Tibial artery (tissue), 4 donors: ENCODE data around the gene TMC5.

Experiments used
- DNase-seq, 2 donors: peaks; one replicate each; pipeline ENCODE4 v3.0.0-alpha.2; 2019
- H3K27ac ChIP-seq, 2 donors: fragments of 200-600 bp; sonication (generic) in 1 of 2; 1 replicate in 1 of 2; 2 replicates in 1 of 2; pipeline ENCODE4 v1.5.1; 2018 to 2019; ENCODE audit warnings: mild to moderate bottlenecking in 1 of 2
- H3K27me3 ChIP-seq, 2 donors: fragments of 200-600 bp; sonication (generic) in 1 of 2; one replicate each; pipeline versions ENCODE4 v1.5.1 to v1.6.0; 2016 to 2019
- H3K36me3 ChIP-seq, 3 donors: fragments of 200-600 bp; sonication (generic) in 2 of 3; one replicate each; pipeline ENCODE4 v1.5.1; 2016 to 2019; ENCODE audit warnings: mild to moderate bottlenecking in 2 of 3
- H3K4me1 ChIP-seq, 4 donors: fragments of 200-600 bp; sonication (generic) in 2 of 4; 1 replicate in 3 of 4; 2 replicates in 1 of 4; pipeline ENCODE4 v1.5.1; 2016 to 2019
- H3K4me3 ChIP-seq, 2 donors: fragments of 200-600 bp; sonication (generic) in 1 of 2; 1 replicate in 1 of 2; 2 replicates in 1 of 2; pipeline ENCODE4 v1.5.1; 2018 to 2019; ENCODE audit warnings: mild to moderate bottlenecking in 2 of 2
- H3K9me3 ChIP-seq, 3 donors: fragments of 200-600 bp; sonication (generic) in 1 of 3; one replicate each; pipeline ENCODE4 v1.5.1; 2016 to 2019
- CTCF ChIP-seq, 2 experiments: fragments of 200-600 bp in 1 of 2; fragments of 450-650 bp in 1 of 2; IDR thresholded peaks; one replicate each; pipeline ENCODE4 v1.5.1; 2017 to 2019; ENCODE audit warnings: antibody characterized with exemption in 2 of 2, mild to moderate bottlenecking in 1 of 2, moderate library complexity in 1 of 2
- intact Hi-C: fragments of 100-400 bp; cut with DNase I; formaldehyde crosslinking; loops from one replicate; pipeline ENCODE4 v1.15.0; 2023; ENCODE audit warnings: low total_unique reads

Gene TMC5

DNA sequence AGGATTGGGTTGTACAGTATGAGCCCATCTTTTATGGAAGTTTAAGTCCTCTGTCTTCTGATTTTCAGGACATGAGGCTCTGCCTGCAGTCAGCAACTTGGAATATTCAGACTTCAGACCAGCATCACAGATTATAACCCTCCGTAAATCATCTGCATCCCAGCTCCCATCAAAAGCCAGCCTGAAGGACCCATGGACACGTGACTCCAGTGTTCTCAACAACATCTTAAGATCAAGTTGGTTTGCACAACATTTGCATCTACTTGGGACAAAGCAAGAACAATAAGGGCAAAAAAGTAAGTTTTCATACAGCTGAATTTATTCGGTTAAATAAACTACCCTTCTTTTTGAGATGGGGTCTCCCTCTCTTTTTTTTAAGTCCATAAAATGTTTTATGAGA is 12.7 kb downstream of the TMC5 start:
- no peak for DNase-seq
- Histone ChIP-seq H3K27ac (no peak overlapping the region), H3K4me3 (no peak overlapping the region), H3K36me3 (no peaks in the 10 kb centered on the region), H3K27me3 (no peaks in the 10 kb centered on the region), H3K4me1 (no peaks in the 10 kb centered on the region), H3K9me3 (no peaks in the 10 kb centered on the region)
- no peak for TF ChIP-seq CTCF (IDR thresholded peaks at IDR 0.05)
- intact Hi-C loops: no loop called here

- Histone ChIP-seq H3K36me3 (no peaks in the 10 kb centered on the region), H3K4me3 (no peak overlapping the region), H3K27ac (no peak overlapping the region), H3K27me3 (no peaks in the 10 kb centered on the region), H3K9me3 (no peaks in the 10 kb centered on the region), H3K4me1 (no peaks in the 10 kb centered on the region)
- intact Hi-C loops: no loop called here
- no peak for TF ChIP-seq CTCF (IDR thresholded peaks at IDR 0.05)
- no peak for DNase-seq
These were observed 14.1 kb downstream of the TMC5 start for GRCh38 chr16:19431636-19432340.

- no peak for DNase-seq
- H3K4me1 ChIP-seq: no peaks in the 10 kb centered on the region
- no peak overlapping the region for H3K27ac ChIP-seq
- H3K27me3 ChIP-seq: no peaks in the 10 kb centered on the region
- no peaks in the 10 kb centered on the region for H3K36me3 ChIP-seq
- no peaks in the 10 kb centered on the region for H3K9me3 ChIP-seq
- intact Hi-C loops: no loop called here
- no peak for TF ChIP-seq CTCF (IDR thresholded peaks at IDR 0.05)
- no peak overlapping the region for H3K4me3 ChIP-seq
These were observed 14.7 kb downstream of the TMC5 start for GRCh38 chr16:19432429-19432828.

- intact Hi-C loops: no loop called here
- H3K9me3 ChIP-seq: no peaks in the 10 kb centered on the region
- H3K27me3 ChIP-seq: no peaks in the 10 kb centered on the region
- H3K4me1 ChIP-seq: no peaks in the 10 kb centered on the region
- no peaks in the 10 kb centered on the region for H3K36me3 ChIP-seq
- no peak overlapping the region for H3K4me3 ChIP-seq
- no peak for TF ChIP-seq CTCF (IDR thresholded peaks at IDR 0.05)
- H3K27ac ChIP-seq: no peak overlapping the region
- no peak for DNase-seq
These were observed 16.9 kb downstream of the TMC5 start for GRCh38 chr16:19434584-19434983.

- intact Hi-C loops: no loop called here
- no peaks in the 10 kb centered on the region for H3K4me1 ChIP-seq
- no peak overlapping the region for H3K27ac ChIP-seq
- DNase-seq: no peak
- H3K36me3 ChIP-seq: no peaks in the 10 kb centered on the region
- TF ChIP-seq CTCF (IDR thresholded peaks at IDR 0.05): no peak
- no peaks in the 10 kb centered on the region for H3K27me3 ChIP-seq
- no peaks in the 10 kb centered on the region for H3K9me3 ChIP-seq
- H3K4me3 ChIP-seq: no peak overlapping the region
These were observed 18.9 kb downstream of the TMC5 start for GRCh38 chr16:19436540-19436939.

- H3K27ac ChIP-seq: no peak overlapping the region
These were observed 19.6 kb downstream of the TMC5 start for GRCh38 chr16:19437280-19437679.

More at GRCh38 chr16:19437280-19437679, 19.6 kb downstream of the TMC5 start:
- H3K36me3 ChIP-seq: no peaks in the 10 kb centered on the region
- H3K27me3 ChIP-seq: no peaks in the 10 kb centered on the region
- no peak overlapping the region for H3K4me3 ChIP-seq
- TF ChIP-seq CTCF (IDR thresholded peaks at IDR 0.05): no peak
- no peaks in the 10 kb centered on the region for H3K9me3 ChIP-seq
- DNase-seq: no peak
- H3K4me1 ChIP-seq: no peaks in the 10 kb centered on the region
- intact Hi-C loops: no loop called here
